ENCODE measurements around the gene SETDB2.

Gene SETDB2

DNA sequence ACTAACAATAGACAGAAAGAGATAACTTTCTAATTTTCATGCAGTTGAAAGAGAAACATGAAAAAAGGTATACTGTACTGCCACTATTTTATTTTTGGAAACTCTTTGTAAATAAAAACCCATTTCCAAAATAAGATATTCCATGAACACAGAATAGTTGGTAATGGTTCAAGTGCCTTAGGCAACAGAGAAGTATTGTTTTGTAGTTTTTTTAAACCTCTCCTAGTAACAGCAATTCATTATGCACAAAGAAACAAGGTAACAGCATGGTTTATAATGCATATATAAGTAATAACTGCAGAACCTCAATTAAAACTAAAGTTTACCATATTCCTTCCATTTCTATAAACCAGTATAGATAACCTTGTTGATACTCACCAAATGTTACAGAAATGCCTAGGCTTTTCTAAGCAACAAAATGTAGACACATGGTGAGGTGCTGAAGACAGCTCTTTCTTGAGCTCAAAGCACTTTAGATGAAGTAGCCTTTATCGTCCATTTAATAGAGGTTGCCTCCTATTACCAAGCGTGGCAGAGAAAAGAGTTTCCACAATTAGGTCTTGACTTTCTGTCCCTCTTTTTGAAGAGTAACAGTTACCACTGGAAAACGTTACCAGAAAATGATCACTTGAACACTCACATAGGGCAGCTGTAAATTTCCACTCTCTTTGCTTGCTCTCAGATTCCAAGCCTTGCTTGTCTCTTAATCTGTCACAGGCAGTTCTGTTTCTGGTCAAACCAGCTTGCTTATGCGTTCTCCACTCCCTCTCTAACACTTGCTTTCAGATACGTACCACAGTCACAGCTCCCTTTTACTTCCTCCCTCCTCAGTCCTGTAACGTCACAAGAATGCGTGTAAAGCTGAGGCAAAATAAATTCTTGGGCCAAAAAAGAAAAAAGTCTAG, 43.1 kb upstream of the SETDB2 start:
- TF ChIP-seq, protein P1, sequence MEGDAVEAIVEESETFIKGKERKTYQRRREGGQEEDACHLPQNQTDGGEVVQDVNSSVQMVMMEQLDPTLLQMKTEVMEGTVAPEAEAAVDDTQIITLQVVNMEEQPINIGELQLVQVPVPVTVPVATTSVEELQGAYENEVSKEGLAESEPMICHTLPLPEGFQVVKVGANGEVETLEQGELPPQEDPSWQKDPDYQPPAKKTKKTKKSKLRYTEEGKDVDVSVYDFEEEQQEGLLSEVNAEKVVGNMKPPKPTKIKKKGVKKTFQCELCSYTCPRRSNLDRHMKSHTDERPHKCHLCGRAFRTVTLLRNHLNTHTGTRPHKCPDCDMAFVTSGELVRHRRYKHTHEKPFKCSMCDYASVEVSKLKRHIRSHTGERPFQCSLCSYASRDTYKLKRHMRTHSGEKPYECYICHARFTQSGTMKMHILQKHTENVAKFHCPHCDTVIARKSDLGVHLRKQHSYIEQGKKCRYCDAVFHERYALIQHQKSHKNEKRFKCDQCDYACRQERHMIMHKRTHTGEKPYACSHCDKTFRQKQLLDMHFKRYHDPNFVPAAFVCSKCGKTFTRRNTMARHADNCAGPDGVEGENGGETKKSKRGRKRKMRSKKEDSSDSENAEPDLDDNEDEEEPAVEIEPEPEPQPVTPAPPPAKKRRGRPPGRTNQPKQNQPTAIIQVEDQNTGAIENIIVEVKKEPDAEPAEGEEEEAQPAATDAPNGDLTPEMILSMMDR (IDR thresholded peaks at IDR 0.05; ENCODE audit: unreplicated experiment in 3 of 3), result no peak
- peaks cover 23% of the 10 kb centered on the region for H3K36me3 Mint-ChIP-seq (ENCODE audit: low read depth)
- H3K27ac Mint-ChIP-seq, result peak overlapping the region; percentile 2 to 73 (median 42)
- H3K4me3 Mint-ChIP-seq, result peak overlapping the region; percentile 6 to 35 (median 12)
- peaks cover 20% of the 10 kb centered on the region for H3K9me3 Mint-ChIP-seq
- peaks cover 3% of the 10 kb centered on the region for H3K27me3 Mint-ChIP-seq (ENCODE audit: low read depth)
- H3K4me1 Mint-ChIP-seq, result peaks cover 7% of the 10 kb centered on the region

DNA sequence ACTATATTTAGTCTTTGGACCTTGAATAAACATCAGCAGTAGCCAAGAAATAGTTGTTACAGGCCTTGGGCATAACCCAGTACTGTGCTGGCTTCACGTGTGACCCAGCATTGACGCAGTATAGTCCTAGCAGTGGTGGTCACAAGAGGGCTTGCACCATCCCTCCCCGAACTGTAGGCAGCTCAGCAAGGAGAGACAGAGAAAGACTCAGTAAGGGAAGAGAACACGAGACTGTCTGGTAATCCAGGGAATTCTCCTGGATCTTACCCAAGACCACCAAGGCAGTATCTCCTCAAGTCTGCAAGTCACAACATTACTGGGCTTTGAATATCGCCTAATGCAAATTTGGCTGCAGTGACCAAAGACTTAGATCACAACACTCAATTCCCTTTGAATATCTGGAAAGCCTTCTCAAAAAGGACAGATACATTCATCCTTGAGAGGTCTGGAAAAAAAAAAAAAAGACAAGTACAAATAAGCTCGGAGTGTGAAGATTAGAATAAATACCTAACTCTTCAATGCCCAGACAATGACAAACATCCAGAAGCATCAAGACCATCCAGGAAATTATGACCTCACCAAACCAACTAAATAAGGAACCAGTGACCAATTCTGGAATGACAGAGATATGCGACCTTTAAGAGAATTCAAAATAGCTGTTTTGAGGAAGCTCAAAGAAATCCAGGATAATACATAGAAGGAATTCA, 39.9 kb upstream of the SETDB2 start:
- peaks cover 23% of the 10 kb centered on the region for H3K9me3 Mint-ChIP-seq
- no peaks in the 10 kb centered on the region for H3K27me3 Mint-ChIP-seq (ENCODE audit: low read depth)
- no peak overlapping the region for H3K27ac Mint-ChIP-seq
- H3K4me3 Mint-ChIP-seq, result no peak overlapping the region
- H3K36me3 Mint-ChIP-seq (ENCODE audit: low read depth), result peaks cover 27% of the 10 kb centered on the region
- TF ChIP-seq, protein P1 (IDR thresholded peaks at IDR 0.05; ENCODE audit: unreplicated experiment in 3 of 3), result no peak
- peaks cover 10% of the 10 kb centered on the region for H3K4me1 Mint-ChIP-seq

DNA sequence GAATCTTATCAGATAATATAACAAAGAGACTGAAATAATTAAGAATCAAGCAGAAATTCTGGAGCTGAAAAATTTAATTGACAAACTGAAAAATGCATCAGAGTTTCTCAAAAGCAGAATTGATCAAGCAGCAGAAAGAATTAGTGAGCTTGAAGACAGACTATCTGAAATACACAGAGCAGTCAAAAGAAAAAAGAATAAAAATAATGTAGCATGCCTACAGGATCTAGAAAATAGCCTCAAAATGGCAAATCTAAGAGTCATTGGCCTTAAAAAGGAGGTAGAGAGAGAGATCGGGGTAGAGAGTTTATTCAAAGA, 39.4 kb upstream of the SETDB2 start:
- Mint-ChIP-seq H3K36me3 (ENCODE audit: low read depth) (peaks cover 27% of the 10 kb centered on the region), H3K27ac (no peak overlapping the region), H3K27me3 (ENCODE audit: low read depth) (no peaks in the 10 kb centered on the region), H3K4me3 (no peak overlapping the region), H3K4me1 (peaks cover 14% of the 10 kb centered on the region), H3K9me3 (peaks cover 23% of the 10 kb centered on the region)
- TF ChIP-seq, protein P1 (IDR thresholded peaks at IDR 0.05; ENCODE audit: unreplicated experiment in 3 of 3), result no peak

DNA sequence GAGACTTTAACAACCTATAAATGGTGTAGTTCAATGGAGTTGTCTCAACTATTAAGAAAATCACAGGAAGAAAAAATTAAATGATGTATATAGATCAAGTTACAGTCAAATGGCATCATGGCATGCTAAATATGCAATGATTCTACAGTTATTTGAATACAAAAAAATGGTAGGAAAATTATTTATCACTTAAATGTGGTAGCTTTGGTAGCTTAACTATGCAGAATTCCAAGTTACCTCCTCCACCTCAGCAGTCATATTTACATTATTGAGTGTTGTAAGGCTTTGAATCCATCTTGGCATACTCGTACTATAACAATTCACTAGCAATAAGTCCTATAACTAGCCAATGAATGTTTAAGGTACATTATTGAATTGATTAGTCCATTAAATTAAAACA, 37.0 kb upstream of the SETDB2 start:
- no peak overlapping the region for H3K27ac Mint-ChIP-seq
- TF ChIP-seq, protein P1 (IDR thresholded peaks at IDR 0.05; ENCODE audit: unreplicated experiment in 3 of 3), result no peak
- no peak overlapping the region for H3K4me3 Mint-ChIP-seq
- H3K9me3 Mint-ChIP-seq, result peaks cover 23% of the 10 kb centered on the region
- peaks cover 27% of the 10 kb centered on the region for H3K36me3 Mint-ChIP-seq (ENCODE audit: low read depth)
- no peaks in the 10 kb centered on the region for H3K27me3 Mint-ChIP-seq (ENCODE audit: low read depth)
- H3K4me1 Mint-ChIP-seq, result peaks cover 7% of the 10 kb centered on the region

DNA sequence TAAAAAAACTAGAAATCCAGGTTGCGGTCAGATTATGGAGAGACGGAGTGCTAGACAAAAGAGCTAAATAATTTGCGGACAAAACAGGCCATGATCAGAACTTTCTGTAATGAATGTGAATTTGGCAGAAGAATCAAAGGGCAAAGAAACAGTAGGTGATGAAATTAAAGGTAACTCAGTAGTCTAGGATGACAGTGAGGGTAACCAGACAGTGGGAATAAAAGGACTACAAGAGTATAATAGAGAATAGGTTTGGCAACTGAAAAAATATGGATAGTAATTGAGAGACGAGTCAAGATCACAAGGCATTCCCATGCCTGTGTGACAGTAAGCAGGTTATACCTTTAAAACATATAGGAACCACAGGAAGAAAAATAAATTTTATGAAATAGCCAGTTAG, 36.1 kb upstream of the SETDB2 start:
- Mint-ChIP-seq H3K4me3 (no peak overlapping the region), H3K27me3 (ENCODE audit: low read depth) (no peaks in the 10 kb centered on the region), H3K9me3 (peaks cover 23% of the 10 kb centered on the region), H3K4me1 (peaks cover 7% of the 10 kb centered on the region), H3K36me3 (ENCODE audit: low read depth) (peaks cover 27% of the 10 kb centered on the region), H3K27ac (no peak overlapping the region)
- TF ChIP-seq, protein P1 (IDR thresholded peaks at IDR 0.05; ENCODE audit: unreplicated experiment in 3 of 3), result no peak
